ENCODE data around the gene HPSE2.
A peak's percentile ranks its signal among the peaks of the same experiment; 100 is the strongest.

The HPSE2 gene

GRCh38 chr10:98481404-98481945 lies 754.2 kb downstream of the HPSE2 start:
- DNase-seq, result no peak

- DNase-seq, result no peak
These were observed 757.0 kb downstream of the HPSE2 start for GRCh38 chr10:98478430-98479222.

- no peak for DNase-seq
These were observed 757.8 kb downstream of the HPSE2 start for GRCh38 chr10:98477861-98478260.

GRCh38 chr10:98474628-98475027 lies 761.0 kb downstream of the HPSE2 start:
- no peak for DNase-seq

- no peak for DNase-seq
These were observed 763.5 kb downstream of the HPSE2 start for GRCh38 chr10:98472196-98472595.

- DNase-seq, result no peak
These were observed 764.8 kb downstream of the HPSE2 start for GRCh38 chr10:98470850-98471249.

GRCh38 chr10:98469001-98469931 lies 766.4 kb downstream of the HPSE2 start:
- DNase-seq, result no peak

GRCh38 chr10:98467506-98468318 lies 767.9 kb downstream of the HPSE2 start:
- DNase-seq, result peak; percentile 95

- DNase-seq, result no peak
These were observed 768.7 kb downstream of the HPSE2 start for GRCh38 chr10:98466861-98467505.

GRCh38 chr10:98465866-98466265 lies 769.8 kb downstream of the HPSE2 start:
- DNase-seq, result no peak

- no peak for DNase-seq
These were observed 771.5 kb downstream of the HPSE2 start for GRCh38 chr10:98463976-98464754.

GRCh38 chr10:98463016-98463415 lies 772.6 kb downstream of the HPSE2 start:
- DNase-seq, result no peak

GRCh38 chr10:98461500-98461842 lies 774.2 kb downstream of the HPSE2 start:
- DNase-seq, result no peak

GRCh38 chr10:98460837-98461499 lies 774.7 kb downstream of the HPSE2 start:
- DNase-seq, result peak; percentile 42

- peak; percentile 70 for DNase-seq
These were observed 776.6 kb downstream of the HPSE2 start for GRCh38 chr10:98458809-98459784.

GRCh38 chr10:98457721-98458120 lies 777.9 kb downstream of the HPSE2 start:
- no peak for DNase-seq

GRCh38 chr10:98456686-98457482 lies 778.8 kb downstream of the HPSE2 start:
- DNase-seq, result no peak

- DNase-seq, result no peak
These were observed 779.5 kb downstream of the HPSE2 start for GRCh38 chr10:98456043-98456570.
